Measurements from ENCODE around the gene LNPK.
"Not testable (repeated sequence)": the region's sequence is repeated elsewhere in the genome, so short reads cannot be mapped to it uniquely, and the experiment has no call there.

The LNPK gene

GRCh38 chr2:175964195-175964594 is 37.9 kb downstream of the LNPK start:
- H2BK15ac ChIP-seq (ENCODE audit: low read depth, poor library complexity, severe bottlenecking): no peak overlapping the region
- no peak overlapping the region for H2BK5ac ChIP-seq (ENCODE audit: low read depth, low read length, poor library complexity, severe bottlenecking)
- H3K4me1 ChIP-seq (ENCODE audit: control insufficient read depth, insufficient read depth, low read depth, low read length): no peaks in the 10 kb centered on the region
- H4K91ac ChIP-seq (ENCODE audit: low read length): no peak overlapping the region
- no peak overlapping the region for H2AFZ ChIP-seq (ENCODE audit: low read depth, low read length)
- no peak overlapping the region for H3K23ac ChIP-seq (ENCODE audit: low read length in 2 of 2)
- H3K36me3 ChIP-seq (ENCODE audit: control insufficient read depth in 1 of 2, insufficient read depth in 2 of 2, low read depth in 1 of 2, low read length in 2 of 2): peaks cover 0 to 14% of the 10 kb centered on the region in 2 experiments
- WGBS: 100% methylated on average over 3 of the region's 4 CpGs
- H3K18ac ChIP-seq (ENCODE audit: low read depth in 1 of 2, low read length in 2 of 2): no peak overlapping the region
- H2BK12ac ChIP-seq (ENCODE audit: low read length in 2 of 2): no peak overlapping the region
- H3K14ac ChIP-seq (ENCODE audit: low read length in 2 of 2): no peak overlapping the region
- H3K4me2 ChIP-seq (ENCODE audit: low read length, poor library complexity, severe bottlenecking): no peak overlapping the region
- no peak overlapping the region for H4K8ac ChIP-seq (ENCODE audit: low read length)
- no peak overlapping the region for H3K4ac ChIP-seq (ENCODE audit: low read depth in 1 of 2, low read length in 2 of 2)
- no peak overlapping the region for H3K27ac ChIP-seq (ENCODE audit: low read length, poor library complexity, severe bottlenecking)
- no peak overlapping the region for H2BK120ac ChIP-seq (ENCODE audit: low read depth, low read length)
- H3K27me3 ChIP-seq (ENCODE audit: control insufficient read depth in 1 of 2, insufficient read depth in 1 of 2, low read length in 2 of 2): no peaks in the 10 kb centered on the region
- H3K79me1 ChIP-seq (replicated peaks; ENCODE audit: low read length, poor library complexity, severe bottlenecking): no peaks in the 10 kb centered on the region
- no peak overlapping the region for H3K9ac ChIP-seq (ENCODE audit: low read length)
- DNase-seq: no peak
- no peak overlapping the region for H3K4me3 ChIP-seq (ENCODE audit: insufficient read depth in 1 of 2, low read depth in 1 of 2, low read length in 2 of 2)
- H2AK5ac ChIP-seq (ENCODE audit: low read length, severe bottlenecking): no peak overlapping the region
- H3K9me3 ChIP-seq (ENCODE audit: control insufficient read depth, low read length): no peaks in the 10 kb centered on the region

DNA sequence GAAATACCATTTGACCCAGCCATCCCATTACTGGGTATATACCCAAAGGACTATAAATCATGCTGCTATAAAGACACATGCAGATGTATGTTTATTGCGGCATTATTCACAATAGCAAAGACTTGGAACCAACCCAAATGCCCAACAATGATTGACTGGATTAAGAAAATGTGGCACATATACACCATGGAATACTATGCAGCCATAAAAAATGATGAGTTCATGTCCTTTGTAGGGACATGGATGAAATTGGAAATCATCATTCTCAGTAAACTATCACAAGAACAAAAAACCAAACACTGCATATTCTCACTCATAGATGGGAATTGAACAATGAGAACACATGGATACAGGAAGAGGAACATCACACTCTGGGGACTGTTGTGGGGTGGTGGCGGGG is 38.9 kb downstream of the LNPK start:
- not testable (repeated sequence) for H2AFZ ChIP-seq (ENCODE audit: low read depth, low read length); H3K27ac ChIP-seq (ENCODE audit: low read length, poor library complexity, severe bottlenecking); H2BK5ac ChIP-seq (ENCODE audit: low read depth, low read length, poor library complexity, severe bottlenecking); H2BK15ac ChIP-seq (ENCODE audit: low read depth, poor library complexity, severe bottlenecking); H3K4me2 ChIP-seq (ENCODE audit: low read length, poor library complexity, severe bottlenecking); H4K91ac ChIP-seq (ENCODE audit: low read length); H3K79me1 ChIP-seq (replicated peaks; ENCODE audit: low read length, poor library complexity, severe bottlenecking); H3K18ac ChIP-seq (ENCODE audit: low read depth in 1 of 2, low read length in 2 of 2); H2BK120ac ChIP-seq (ENCODE audit: low read depth, low read length); H3K4me1 ChIP-seq (ENCODE audit: control insufficient read depth, insufficient read depth, low read depth, low read length); H3K14ac ChIP-seq (ENCODE audit: low read length in 2 of 2); H2AK5ac ChIP-seq (ENCODE audit: low read length, severe bottlenecking); H3K23ac ChIP-seq (ENCODE audit: low read length in 2 of 2); H3K4ac ChIP-seq (ENCODE audit: low read depth in 1 of 2, low read length in 2 of 2); H3K4me3 ChIP-seq (ENCODE audit: insufficient read depth in 1 of 2, low read depth in 1 of 2, low read length in 2 of 2); H3K27me3 ChIP-seq (ENCODE audit: control insufficient read depth in 1 of 2, insufficient read depth in 1 of 2, low read length in 2 of 2); H3K9ac ChIP-seq (ENCODE audit: low read length); H2BK12ac ChIP-seq (ENCODE audit: low read length in 2 of 2); H4K8ac ChIP-seq (ENCODE audit: low read length); DNase-seq; H3K9me3 ChIP-seq (ENCODE audit: control insufficient read depth, low read length)
- peaks cover 1 to 14% of the 10 kb centered on the region in 2 experiments for H3K36me3 ChIP-seq (ENCODE audit: control insufficient read depth in 1 of 2, insufficient read depth in 2 of 2, low read depth in 1 of 2, low read length in 2 of 2)
- WGBS: no CpG with 5 or more reads among the region's 2 CpGs

- H4K91ac ChIP-seq (ENCODE audit: low read length): no peak overlapping the region
- 92% methylated on average over 6 of the region's 6 CpGs for WGBS
- H2BK15ac ChIP-seq (ENCODE audit: low read depth, poor library complexity, severe bottlenecking): no peak overlapping the region
- no peak for DNase-seq
- no peak overlapping the region for H3K23ac ChIP-seq (ENCODE audit: low read length in 2 of 2)
- H3K9ac ChIP-seq (ENCODE audit: low read length): no peak overlapping the region
- H3K4ac ChIP-seq (ENCODE audit: low read depth in 1 of 2, low read length in 2 of 2): no peak overlapping the region
- no peak overlapping the region for H3K27ac ChIP-seq (ENCODE audit: low read length, poor library complexity, severe bottlenecking)
- H3K9me3 ChIP-seq (ENCODE audit: control insufficient read depth, low read length): no peaks in the 10 kb centered on the region
- no peak overlapping the region for H4K8ac ChIP-seq (ENCODE audit: low read length)
- no peak overlapping the region for H2AFZ ChIP-seq (ENCODE audit: low read depth, low read length)
- no peak overlapping the region for H3K4me2 ChIP-seq (ENCODE audit: low read length, poor library complexity, severe bottlenecking)
- H3K27me3 ChIP-seq (ENCODE audit: control insufficient read depth in 1 of 2, insufficient read depth in 1 of 2, low read length in 2 of 2): no peaks in the 10 kb centered on the region
- no peak overlapping the region for H2BK120ac ChIP-seq (ENCODE audit: low read depth, low read length)
- H2BK12ac ChIP-seq (ENCODE audit: low read length in 2 of 2): no peak overlapping the region
- H3K18ac ChIP-seq (ENCODE audit: low read depth in 1 of 2, low read length in 2 of 2): no peak overlapping the region
- H2BK5ac ChIP-seq (ENCODE audit: low read depth, low read length, poor library complexity, severe bottlenecking): no peak overlapping the region
- no peak overlapping the region for H2AK5ac ChIP-seq (ENCODE audit: low read length, severe bottlenecking)
- peaks cover 9% of the 10 kb centered on the region for H3K79me1 ChIP-seq (replicated peaks; ENCODE audit: low read length, poor library complexity, severe bottlenecking)
- no peaks in the 10 kb centered on the region for H3K4me1 ChIP-seq (ENCODE audit: control insufficient read depth, insufficient read depth, low read depth, low read length)
- H3K4me3 ChIP-seq (ENCODE audit: insufficient read depth in 1 of 2, low read depth in 1 of 2, low read length in 2 of 2): no peak overlapping the region
- peaks cover 9 to 14% of the 10 kb centered on the region in 2 experiments for H3K36me3 ChIP-seq (ENCODE audit: control insufficient read depth in 1 of 2, insufficient read depth in 2 of 2, low read depth in 1 of 2, low read length in 2 of 2)
- no peak overlapping the region for H3K14ac ChIP-seq (ENCODE audit: low read length in 2 of 2)
These were observed 44.2 kb downstream of the LNPK start for GRCh38 chr2:175957845-175958244.

DNA sequence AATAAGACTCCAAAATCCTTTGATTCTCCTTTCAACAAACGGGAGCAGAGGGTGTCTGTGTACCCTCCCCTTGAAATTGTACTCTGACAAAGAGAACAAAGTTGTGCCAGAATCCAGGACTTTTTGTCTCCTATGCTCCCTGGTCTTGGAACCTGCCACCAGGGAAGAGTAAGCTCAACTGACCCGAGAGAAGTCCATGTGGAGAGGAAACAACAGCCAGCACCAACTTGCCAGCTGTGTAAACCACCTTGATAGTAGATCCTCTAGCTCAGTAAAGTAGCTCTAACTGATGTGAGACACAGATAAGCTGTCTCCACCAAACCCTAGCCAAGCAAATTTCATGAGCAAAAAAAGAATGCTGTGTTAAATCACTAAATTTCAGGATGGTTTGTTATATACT is 46.9 kb downstream of the LNPK start:
- no peak overlapping the region for H3K14ac ChIP-seq (ENCODE audit: low read length in 2 of 2)
- H2AK5ac ChIP-seq (ENCODE audit: low read length, severe bottlenecking): no peak overlapping the region
- H3K9ac ChIP-seq (ENCODE audit: low read length): no peak overlapping the region
- no peak overlapping the region for H2BK120ac ChIP-seq (ENCODE audit: low read depth, low read length)
- no peak overlapping the region for H3K4me2 ChIP-seq (ENCODE audit: low read length, poor library complexity, severe bottlenecking)
- H3K36me3 ChIP-seq (ENCODE audit: control insufficient read depth in 1 of 2, insufficient read depth in 2 of 2, low read depth in 1 of 2, low read length in 2 of 2): peaks cover 9 to 20% of the 10 kb centered on the region in 2 experiments
- H2AFZ ChIP-seq (ENCODE audit: low read depth, low read length): no peak overlapping the region
- no peak overlapping the region for H4K91ac ChIP-seq (ENCODE audit: low read length)
- no peak overlapping the region for H4K8ac ChIP-seq (ENCODE audit: low read length)
- 93% methylated on average over 2 of the region's 2 CpGs for whole genome bisulfite sequencing
- no peak overlapping the region for H3K4ac ChIP-seq (ENCODE audit: low read depth in 1 of 2, low read length in 2 of 2)
- peaks cover 9% of the 10 kb centered on the region for H3K79me1 ChIP-seq (replicated peaks; ENCODE audit: low read length, poor library complexity, severe bottlenecking)
- H2BK5ac ChIP-seq (ENCODE audit: low read depth, low read length, poor library complexity, severe bottlenecking): no peak overlapping the region
- H3K4me3 ChIP-seq (ENCODE audit: insufficient read depth in 1 of 2, low read depth in 1 of 2, low read length in 2 of 2): no peak overlapping the region
- no peak for DNase-seq
- H3K27ac ChIP-seq (ENCODE audit: low read length, poor library complexity, severe bottlenecking): no peak overlapping the region
- H3K4me1 ChIP-seq (ENCODE audit: control insufficient read depth, insufficient read depth, low read depth, low read length): no peaks in the 10 kb centered on the region
- H3K23ac ChIP-seq (ENCODE audit: low read length in 2 of 2): no peak overlapping the region
- no peak overlapping the region for H2BK15ac ChIP-seq (ENCODE audit: low read depth, poor library complexity, severe bottlenecking)
- no peak overlapping the region for H3K18ac ChIP-seq (ENCODE audit: low read depth in 1 of 2, low read length in 2 of 2)
- H3K27me3 ChIP-seq (ENCODE audit: control insufficient read depth in 1 of 2, insufficient read depth in 1 of 2, low read length in 2 of 2): no peaks in the 10 kb centered on the region
- no peaks in the 10 kb centered on the region for H3K9me3 ChIP-seq (ENCODE audit: control insufficient read depth, low read length)
- H2BK12ac ChIP-seq (ENCODE audit: low read length in 2 of 2): no peak overlapping the region
